ENCODE results near the gene RPL6.
"Not testable (repeated sequence)": the region's sequence is repeated elsewhere in the genome, so short reads cannot be mapped to it uniquely, and the experiment has no call there.

The RPL6 gene

DNA sequence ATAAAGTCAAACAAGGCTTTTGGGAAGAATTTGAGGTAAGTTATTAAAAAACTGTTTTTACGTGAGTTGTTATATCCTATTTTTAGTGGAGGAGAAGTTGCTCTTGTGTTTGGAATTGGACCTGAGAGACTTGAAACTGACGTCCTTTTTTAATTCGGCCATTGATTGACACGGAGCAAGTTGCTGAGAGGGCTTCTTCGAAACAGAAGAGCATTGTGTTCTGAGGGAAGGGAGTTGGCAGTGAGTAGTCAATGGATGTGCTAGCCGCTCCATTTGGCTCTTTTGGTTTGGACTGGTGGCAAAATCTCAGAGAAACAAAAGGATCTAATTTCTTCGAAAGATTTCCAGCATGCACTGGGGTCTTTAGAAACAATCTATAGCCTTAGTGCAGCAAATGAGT, 46.6 kb upstream of the RPL6 start:
- H3K36me3 ChIP-seq (ENCODE audit: insufficient read depth, low read length): peaks cover 66% of the 10 kb centered on the region

DNA sequence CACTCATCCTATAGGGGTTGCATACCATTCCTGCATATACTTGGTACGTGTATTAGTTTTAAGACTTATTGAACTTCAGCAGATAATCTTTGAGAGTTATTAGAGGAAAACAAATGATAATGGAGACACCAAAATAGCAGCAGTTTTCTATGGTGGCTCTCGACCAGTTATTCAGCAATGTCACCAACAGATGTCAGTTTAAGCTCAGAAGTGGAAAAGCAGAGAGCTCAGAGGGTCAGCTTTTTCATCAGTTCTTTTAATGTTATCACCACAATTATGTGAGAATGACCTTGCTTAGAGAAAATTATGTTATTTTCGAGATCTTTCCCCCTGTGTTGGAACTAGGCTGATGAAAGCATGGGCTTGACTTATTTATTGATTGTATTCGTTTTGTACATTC, 41.3 kb upstream of the RPL6 start:
- H2AFZ ChIP-seq (ENCODE audit: low read length): no peak overlapping the region
- H3K79me2 ChIP-seq (ENCODE audit: insufficient read depth, low read length): no peaks in the 10 kb centered on the region
- no peaks in the 10 kb centered on the region for H3K4me1 ChIP-seq (ENCODE audit: insufficient read depth, low read length, severe bottlenecking)
- no peaks in the 10 kb centered on the region for H3K27me3 ChIP-seq (ENCODE audit: insufficient read depth, low read length)
- no peaks in the 10 kb centered on the region for H3K9me3 ChIP-seq (ENCODE audit: low read length)
- no peaks in the 10 kb centered on the region for H4K20me1 ChIP-seq (ENCODE audit: insufficient read depth, low read length)
- no peaks in the 10 kb centered on the region for H3F3A ChIP-seq (ENCODE audit: insufficient read depth, low read length)
- no peaks in the 10 kb centered on the region for H3K9me2 ChIP-seq (ENCODE audit: low read depth, low read length)
- no peak overlapping the region for H3K4me2 ChIP-seq (ENCODE audit: low read length)
- no peak overlapping the region for H3K27ac ChIP-seq (ENCODE audit: low read depth, low read length, poor library complexity, severe bottlenecking)
- TF ChIP-seq, protein P1, sequence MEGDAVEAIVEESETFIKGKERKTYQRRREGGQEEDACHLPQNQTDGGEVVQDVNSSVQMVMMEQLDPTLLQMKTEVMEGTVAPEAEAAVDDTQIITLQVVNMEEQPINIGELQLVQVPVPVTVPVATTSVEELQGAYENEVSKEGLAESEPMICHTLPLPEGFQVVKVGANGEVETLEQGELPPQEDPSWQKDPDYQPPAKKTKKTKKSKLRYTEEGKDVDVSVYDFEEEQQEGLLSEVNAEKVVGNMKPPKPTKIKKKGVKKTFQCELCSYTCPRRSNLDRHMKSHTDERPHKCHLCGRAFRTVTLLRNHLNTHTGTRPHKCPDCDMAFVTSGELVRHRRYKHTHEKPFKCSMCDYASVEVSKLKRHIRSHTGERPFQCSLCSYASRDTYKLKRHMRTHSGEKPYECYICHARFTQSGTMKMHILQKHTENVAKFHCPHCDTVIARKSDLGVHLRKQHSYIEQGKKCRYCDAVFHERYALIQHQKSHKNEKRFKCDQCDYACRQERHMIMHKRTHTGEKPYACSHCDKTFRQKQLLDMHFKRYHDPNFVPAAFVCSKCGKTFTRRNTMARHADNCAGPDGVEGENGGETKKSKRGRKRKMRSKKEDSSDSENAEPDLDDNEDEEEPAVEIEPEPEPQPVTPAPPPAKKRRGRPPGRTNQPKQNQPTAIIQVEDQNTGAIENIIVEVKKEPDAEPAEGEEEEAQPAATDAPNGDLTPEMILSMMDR (IDR thresholded peaks at IDR 0.05; ENCODE audit: low read length): no peak
- no peak for TF ChIP-seq EZH2 (IDR thresholded peaks at IDR 0.05; ENCODE audit: borderline replicate concordance, low read length)
- no peak overlapping the region for H3K9ac ChIP-seq (ENCODE audit: low read length)
- H3K4me3 ChIP-seq (ENCODE audit: low read depth, low read length, poor library complexity, severe bottlenecking): no peak overlapping the region
- H3K36me3 ChIP-seq (ENCODE audit: insufficient read depth, low read length): peaks cover 72% of the 10 kb centered on the region

More for the DNA sequence above, 46.6 kb upstream of the RPL6 start:
- Histone ChIP-seq H3K79me2 (ENCODE audit: insufficient read depth, low read length) (no peaks in the 10 kb centered on the region), H3K4me3 (ENCODE audit: low read depth, low read length, poor library complexity, severe bottlenecking) (no peak overlapping the region), H4K20me1 (ENCODE audit: insufficient read depth, low read length) (no peaks in the 10 kb centered on the region), H3K27me3 (ENCODE audit: insufficient read depth, low read length) (no peaks in the 10 kb centered on the region), H3K4me2 (ENCODE audit: low read length) (no peak overlapping the region), H2AFZ (ENCODE audit: low read length) (no peak overlapping the region), H3K27ac (ENCODE audit: low read depth, low read length, poor library complexity, severe bottlenecking) (no peak overlapping the region), H3K9me2 (ENCODE audit: low read depth, low read length) (no peaks in the 10 kb centered on the region), H3F3A (ENCODE audit: insufficient read depth, low read length) (no peaks in the 10 kb centered on the region), H3K4me1 (ENCODE audit: insufficient read depth, low read length, severe bottlenecking) (no peaks in the 10 kb centered on the region), H3K9ac (ENCODE audit: low read length) (no peak overlapping the region), H3K9me3 (ENCODE audit: low read length) (no peaks in the 10 kb centered on the region)
- TF ChIP-seq EZH2 (IDR thresholded peaks at IDR 0.05; ENCODE audit: borderline replicate concordance, low read length): no peak
- TF ChIP-seq, protein P1 (IDR thresholded peaks at IDR 0.05; ENCODE audit: low read length): no peak

DNA sequence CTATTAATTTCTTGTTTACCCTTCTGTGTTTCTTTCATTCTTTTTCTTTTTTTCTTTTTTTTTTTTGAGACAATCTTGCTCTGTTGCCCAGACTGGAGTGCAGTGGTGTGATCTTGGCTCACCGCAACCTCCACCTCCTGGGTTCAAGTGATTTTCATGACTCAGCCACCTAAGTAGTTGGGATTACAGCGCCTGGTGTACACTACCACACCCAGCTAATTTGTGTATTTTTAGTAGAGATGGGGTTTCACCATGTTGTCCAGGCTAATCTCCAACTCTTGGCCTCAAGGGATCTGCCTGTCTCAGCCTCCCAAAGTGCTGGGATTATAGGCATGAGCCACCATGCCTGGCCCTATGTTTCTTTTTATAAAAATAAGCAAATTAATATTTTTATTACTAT, 38.8 kb upstream of the RPL6 start:
- H3K9me3 ChIP-seq (ENCODE audit: low read length); H2AFZ ChIP-seq (ENCODE audit: low read length); H3F3A ChIP-seq (ENCODE audit: insufficient read depth, low read length); H3K9ac ChIP-seq (ENCODE audit: low read length); H3K79me2 ChIP-seq (ENCODE audit: insufficient read depth, low read length); H4K20me1 ChIP-seq (ENCODE audit: insufficient read depth, low read length); H3K4me1 ChIP-seq (ENCODE audit: insufficient read depth, low read length, severe bottlenecking); H3K4me3 ChIP-seq (ENCODE audit: low read depth, low read length, poor library complexity, severe bottlenecking); H3K27me3 ChIP-seq (ENCODE audit: insufficient read depth, low read length); H3K4me2 ChIP-seq (ENCODE audit: low read length); H3K27ac ChIP-seq (ENCODE audit: low read depth, low read length, poor library complexity, severe bottlenecking); H3K9me2 ChIP-seq (ENCODE audit: low read depth, low read length): not testable (repeated sequence)
- peaks cover 50% of the 10 kb centered on the region for H3K36me3 ChIP-seq (ENCODE audit: insufficient read depth, low read length)

DNA sequence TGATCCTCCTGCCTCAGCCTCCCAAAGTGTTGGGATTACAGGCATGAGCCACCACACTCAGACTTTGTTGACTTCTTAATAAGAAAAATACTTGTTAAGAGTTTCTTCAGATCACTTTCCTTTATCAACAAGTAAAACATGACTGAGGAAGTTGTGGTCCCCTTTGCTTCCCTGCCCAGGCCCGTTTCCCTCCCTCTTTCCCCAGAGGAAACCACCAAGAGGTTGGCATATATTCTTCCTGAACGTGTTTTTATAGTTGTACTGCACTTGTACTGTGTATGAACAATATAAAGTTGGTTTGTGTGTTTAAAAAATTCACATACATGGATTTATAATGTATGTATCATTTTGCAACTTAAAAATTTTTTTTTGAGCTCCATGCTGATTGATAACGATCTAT, 37.7 kb upstream of the RPL6 start:
- H3K4me3 ChIP-seq (ENCODE audit: low read depth, low read length, poor library complexity, severe bottlenecking): no peak overlapping the region
- no peaks in the 10 kb centered on the region for H3K4me1 ChIP-seq (ENCODE audit: insufficient read depth, low read length, severe bottlenecking)
- H3K4me2 ChIP-seq (ENCODE audit: low read length): no peak overlapping the region
- no peak overlapping the region for H3K27ac ChIP-seq (ENCODE audit: low read depth, low read length, poor library complexity, severe bottlenecking)
- peaks cover 10% of the 10 kb centered on the region; the same call in 1 of the 2 replicates for H3K79me2 ChIP-seq (ENCODE audit: insufficient read depth, low read length)
- peaks cover 41% of the 10 kb centered on the region for H3K36me3 ChIP-seq (ENCODE audit: insufficient read depth, low read length)
- no peaks in the 10 kb centered on the region for H3K27me3 ChIP-seq (ENCODE audit: insufficient read depth, low read length)
- no peaks in the 10 kb centered on the region for H3F3A ChIP-seq (ENCODE audit: insufficient read depth, low read length)
- no peak overlapping the region for H3K9ac ChIP-seq (ENCODE audit: low read length)
- H3K9me3 ChIP-seq (ENCODE audit: low read length): no peaks in the 10 kb centered on the region
- no peaks in the 10 kb centered on the region for H4K20me1 ChIP-seq (ENCODE audit: insufficient read depth, low read length)
- no peaks in the 10 kb centered on the region for H3K9me2 ChIP-seq (ENCODE audit: low read depth, low read length)
- TF ChIP-seq EZH2 (IDR thresholded peaks at IDR 0.05; ENCODE audit: borderline replicate concordance, low read length): no peak
- TF ChIP-seq, protein P1 (IDR thresholded peaks at IDR 0.05; ENCODE audit: low read length): no peak
- H2AFZ ChIP-seq (ENCODE audit: low read length): no peak overlapping the region
